Panc1 (cell line): ENCODE results near the gene PPP2R5D.

Experiments used
- POLR2AphosphoS5 ChIP-seq: IDR thresholded peaks from 2 replicates; pipeline ENCODE4 v1.6.1; 2012; ENCODE audit warnings: mild to moderate bottlenecking, low read depth, low read length, moderate library complexity
- SIN3A ChIP-seq: IDR thresholded peaks from 2 replicates; pipeline ENCODE4 v1.6.1; 2012; ENCODE audit warnings: low read depth, mild to moderate bottlenecking, low read length, moderate library complexity, borderline replicate concordance; ENCODE audit not compliant: insufficient read depth
- TCF7L2 ChIP-seq: IDR thresholded peaks from 2 replicates; pipeline ENCODE4 v1.6.1; 2011; ENCODE audit warnings: mild to moderate bottlenecking, low read depth, low read length, inconsistent platforms
- TF ChIP-seq, protein P1 (sequence below): fragments of 450-650 bp; IDR thresholded peaks from 2 replicates; pipeline ENCODE4 v1.5.1; 2017; ENCODE audit warnings: mild to moderate bottlenecking
- TF ChIP-seq, protein P2 (sequence below), 2 experiments: IDR thresholded peaks; 2 replicates each; pipeline ENCODE4 v1.6.1; 2011 to 2012; ENCODE audit warnings: low read depth in 2 of 2, control low read depth in 1 of 2, low read length in 1 of 2, mild to moderate bottlenecking in 1 of 2, moderate library complexity in 1 of 2; ENCODE audit not compliant: insufficient read depth in 1 of 2

DNA sequence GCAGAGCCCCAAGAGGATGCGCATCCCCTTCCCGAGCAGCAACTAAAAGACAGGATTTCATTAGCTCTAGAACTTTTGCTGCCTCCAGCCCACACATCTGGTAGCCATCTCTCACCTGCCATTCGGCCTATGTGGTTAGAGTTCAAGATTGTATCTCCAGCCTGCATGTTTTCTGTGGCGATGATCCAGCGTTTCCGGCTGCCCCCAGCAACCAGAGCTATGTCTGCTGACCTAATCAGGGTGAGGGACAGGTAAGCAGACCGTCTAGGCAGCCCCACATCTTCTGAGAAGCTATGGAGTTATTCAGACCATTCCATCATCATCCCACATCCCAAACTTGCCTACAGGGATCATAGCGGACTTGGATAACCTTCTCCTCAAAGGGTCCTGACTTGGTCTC lies 71.6 kb downstream of the PPP2R5D start:
- TF ChIP-seq POLR2AphosphoS5 (no peak), SIN3A (no peak), TCF7L2 (no peak)
- TF ChIP-seq, protein P1, sequence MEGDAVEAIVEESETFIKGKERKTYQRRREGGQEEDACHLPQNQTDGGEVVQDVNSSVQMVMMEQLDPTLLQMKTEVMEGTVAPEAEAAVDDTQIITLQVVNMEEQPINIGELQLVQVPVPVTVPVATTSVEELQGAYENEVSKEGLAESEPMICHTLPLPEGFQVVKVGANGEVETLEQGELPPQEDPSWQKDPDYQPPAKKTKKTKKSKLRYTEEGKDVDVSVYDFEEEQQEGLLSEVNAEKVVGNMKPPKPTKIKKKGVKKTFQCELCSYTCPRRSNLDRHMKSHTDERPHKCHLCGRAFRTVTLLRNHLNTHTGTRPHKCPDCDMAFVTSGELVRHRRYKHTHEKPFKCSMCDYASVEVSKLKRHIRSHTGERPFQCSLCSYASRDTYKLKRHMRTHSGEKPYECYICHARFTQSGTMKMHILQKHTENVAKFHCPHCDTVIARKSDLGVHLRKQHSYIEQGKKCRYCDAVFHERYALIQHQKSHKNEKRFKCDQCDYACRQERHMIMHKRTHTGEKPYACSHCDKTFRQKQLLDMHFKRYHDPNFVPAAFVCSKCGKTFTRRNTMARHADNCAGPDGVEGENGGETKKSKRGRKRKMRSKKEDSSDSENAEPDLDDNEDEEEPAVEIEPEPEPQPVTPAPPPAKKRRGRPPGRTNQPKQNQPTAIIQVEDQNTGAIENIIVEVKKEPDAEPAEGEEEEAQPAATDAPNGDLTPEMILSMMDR: no peak
- TF ChIP-seq, protein P2, sequence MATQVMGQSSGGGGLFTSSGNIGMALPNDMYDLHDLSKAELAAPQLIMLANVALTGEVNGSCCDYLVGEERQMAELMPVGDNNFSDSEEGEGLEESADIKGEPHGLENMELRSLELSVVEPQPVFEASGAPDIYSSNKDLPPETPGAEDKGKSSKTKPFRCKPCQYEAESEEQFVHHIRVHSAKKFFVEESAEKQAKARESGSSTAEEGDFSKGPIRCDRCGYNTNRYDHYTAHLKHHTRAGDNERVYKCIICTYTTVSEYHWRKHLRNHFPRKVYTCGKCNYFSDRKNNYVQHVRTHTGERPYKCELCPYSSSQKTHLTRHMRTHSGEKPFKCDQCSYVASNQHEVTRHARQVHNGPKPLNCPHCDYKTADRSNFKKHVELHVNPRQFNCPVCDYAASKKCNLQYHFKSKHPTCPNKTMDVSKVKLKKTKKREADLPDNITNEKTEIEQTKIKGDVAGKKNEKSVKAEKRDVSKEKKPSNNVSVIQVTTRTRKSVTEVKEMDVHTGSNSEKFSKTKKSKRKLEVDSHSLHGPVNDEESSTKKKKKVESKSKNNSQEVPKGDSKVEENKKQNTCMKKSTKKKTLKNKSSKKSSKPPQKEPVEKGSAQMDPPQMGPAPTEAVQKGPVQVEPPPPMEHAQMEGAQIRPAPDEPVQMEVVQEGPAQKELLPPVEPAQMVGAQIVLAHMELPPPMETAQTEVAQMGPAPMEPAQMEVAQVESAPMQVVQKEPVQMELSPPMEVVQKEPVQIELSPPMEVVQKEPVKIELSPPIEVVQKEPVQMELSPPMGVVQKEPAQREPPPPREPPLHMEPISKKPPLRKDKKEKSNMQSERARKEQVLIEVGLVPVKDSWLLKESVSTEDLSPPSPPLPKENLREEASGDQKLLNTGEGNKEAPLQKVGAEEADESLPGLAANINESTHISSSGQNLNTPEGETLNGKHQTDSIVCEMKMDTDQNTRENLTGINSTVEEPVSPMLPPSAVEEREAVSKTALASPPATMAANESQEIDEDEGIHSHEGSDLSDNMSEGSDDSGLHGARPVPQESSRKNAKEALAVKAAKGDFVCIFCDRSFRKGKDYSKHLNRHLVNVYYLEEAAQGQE (IDR thresholded peaks at IDR 0.05; ENCODE audit: insufficient read depth in 1 of 2, low read depth in 2 of 2, low read length in 1 of 2): no peak
